ENCODE data around the gene EVA1B.

Gene EVA1B

GRCh38 chr1:36295390-36295789, 28.1 kb downstream of the EVA1B start:
- H3K27me3 ChIP-seq (ENCODE audit: control insufficient read depth, low read length): no peaks in the 10 kb centered on the region
- no peak overlapping the region for H3K4me3 ChIP-seq (ENCODE audit: low read length)
- H3K79me2 ChIP-seq (ENCODE audit: control insufficient read depth, low read length): peaks cover 9% of the 10 kb centered on the region
- H3K4me1 ChIP-seq (ENCODE audit: control insufficient read depth, low read length): no peaks in the 10 kb centered on the region
- H3K4me2 ChIP-seq (ENCODE audit: low read length): no peak overlapping the region
- peaks cover 86% of the 10 kb centered on the region for H3K36me3 ChIP-seq (ENCODE audit: control insufficient read depth, low read length)
- no peaks in the 10 kb centered on the region for H3K9me3 ChIP-seq (ENCODE audit: control insufficient read depth, insufficient read depth, low read length)
- no peaks in the 10 kb centered on the region for H4K20me1 ChIP-seq (ENCODE audit: control insufficient read depth, insufficient read depth, low read depth, low read length)
- no peaks in the 10 kb centered on the region for H3K9me2 ChIP-seq (replicated peaks; ENCODE audit: control insufficient read depth, low read length)
- TF ChIP-seq EZH2phosphoT487 (IDR thresholded peaks at IDR 0.05; ENCODE audit: borderline replicate concordance, low read length) (no peak), CTCF (IDR thresholded peaks at IDR 0.05; ENCODE audit: low read depth, low read length, poor library complexity, severe bottlenecking) (no peak)
- no peak overlapping the region for H3K27ac ChIP-seq (ENCODE audit: low read depth, low read length)
- peaks cover 14% of the 10 kb centered on the region for H3F3A ChIP-seq (ENCODE audit: control insufficient read depth, insufficient read depth)

- no peaks in the 10 kb centered on the region for H3K9me3 ChIP-seq (ENCODE audit: control insufficient read depth, insufficient read depth, low read length)
- H3K27ac ChIP-seq (ENCODE audit: low read depth, low read length): no peak overlapping the region
- peaks cover 36% of the 10 kb centered on the region for H3F3A ChIP-seq (ENCODE audit: control insufficient read depth, insufficient read depth)
- H3K9me2 ChIP-seq (replicated peaks; ENCODE audit: control insufficient read depth, low read length): no peaks in the 10 kb centered on the region
- peaks cover 20% of the 10 kb centered on the region for H3K4me1 ChIP-seq (ENCODE audit: control insufficient read depth, low read length)
- peaks cover 59% of the 10 kb centered on the region for H3K79me2 ChIP-seq (ENCODE audit: control insufficient read depth, low read length)
- H3K36me3 ChIP-seq (ENCODE audit: control insufficient read depth, low read length): peaks cover 96% of the 10 kb centered on the region
- H4K20me1 ChIP-seq (ENCODE audit: control insufficient read depth, insufficient read depth, low read depth, low read length): peaks cover 22% of the 10 kb centered on the region; the same call in 1 of the 2 replicates
- H3K4me2 ChIP-seq (ENCODE audit: low read length): no peak overlapping the region
- no peak overlapping the region for H3K4me3 ChIP-seq (ENCODE audit: low read length)
- no peaks in the 10 kb centered on the region for H3K27me3 ChIP-seq (ENCODE audit: control insufficient read depth, low read length)
- no peak for TF ChIP-seq CTCF (IDR thresholded peaks at IDR 0.05; ENCODE audit: low read depth, low read length, poor library complexity, severe bottlenecking)
- no peak for TF ChIP-seq EZH2phosphoT487 (IDR thresholded peaks at IDR 0.05; ENCODE audit: borderline replicate concordance, low read length)
Measured at GRCh38 chr1:36287595-36287994, 35.9 kb downstream of the EVA1B start.

GRCh38 chr1:36286802-36287201, 36.6 kb downstream of the EVA1B start:
- Histone ChIP-seq H3K4me2 (ENCODE audit: low read length) (no peak overlapping the region), H3K4me1 (ENCODE audit: control insufficient read depth, low read length) (peaks cover 20% of the 10 kb centered on the region), H4K20me1 (ENCODE audit: control insufficient read depth, insufficient read depth, low read depth, low read length) (peaks cover 22% of the 10 kb centered on the region; the same call in 1 of the 2 replicates), H3K27me3 (ENCODE audit: control insufficient read depth, low read length) (no peaks in the 10 kb centered on the region), H3K27ac (ENCODE audit: low read depth, low read length) (no peak overlapping the region), H3F3A (ENCODE audit: control insufficient read depth, insufficient read depth) (peaks cover 43% of the 10 kb centered on the region), H3K79me2 (ENCODE audit: control insufficient read depth, low read length) (peaks cover 62% of the 10 kb centered on the region), H3K4me3 (ENCODE audit: low read length) (no peak overlapping the region), H3K36me3 (ENCODE audit: control insufficient read depth, low read length) (peaks cover 96% of the 10 kb centered on the region), H3K9me3 (ENCODE audit: control insufficient read depth, insufficient read depth, low read length) (no peaks in the 10 kb centered on the region), H3K9me2 (replicated peaks; ENCODE audit: control insufficient read depth, low read length) (no peaks in the 10 kb centered on the region)
- TF ChIP-seq CTCF (IDR thresholded peaks at IDR 0.05; ENCODE audit: low read depth, low read length, poor library complexity, severe bottlenecking): no peak
- no peak for TF ChIP-seq EZH2phosphoT487 (IDR thresholded peaks at IDR 0.05; ENCODE audit: borderline replicate concordance, low read length)
